TTC549 (cell line): ENCODE data around the gene ZIC5.

Experiments
- FAIRE-seq: peaks from 2 replicates; lab custom pipeline; 2012; peaks lifted over from hg19 to GRCh38; lab: Jason Lieb, UNC

The ZIC5 gene

GRCh38 chr13:99930925-99931324 is 40.6 kb downstream of the ZIC5 start:
- FAIRE-seq, result no peak

GRCh38 chr13:99929866-99930265 is 41.7 kb downstream of the ZIC5 start:
- no peak for FAIRE-seq

- no peak for FAIRE-seq
These were observed 45.4 kb downstream of the ZIC5 start for GRCh38 chr13:99926014-99926731.

GRCh38 chr13:99923877-99924582 is 47.5 kb downstream of the ZIC5 start:
- no peak for FAIRE-seq

GRCh38 chr13:99922631-99923404 is 48.7 kb downstream of the ZIC5 start:
- no peak for FAIRE-seq

GRCh38 chr13:99919132-99919531 is 52.4 kb downstream of the ZIC5 start:
- no peak for FAIRE-seq

- peak; percentile 90 for FAIRE-seq
These were observed 55.0 kb downstream of the ZIC5 start for GRCh38 chr13:99916366-99917103.

- FAIRE-seq, result no peak
These were observed 58.4 kb downstream of the ZIC5 start for GRCh38 chr13:99913167-99913566.
